Measurements from ENCODE around the gene UBE3D. TPM values are rescaled to one million over a fixed set of nuclear protein-coding genes. Genes with fewer than 3 reads are reported as not detected.

The UBE3D gene
- polyA plus RNA-seq, 2 of the 4 experiments (the other 2 are of a cell fraction), result 4.4 to 6.2 TPM

DNA sequence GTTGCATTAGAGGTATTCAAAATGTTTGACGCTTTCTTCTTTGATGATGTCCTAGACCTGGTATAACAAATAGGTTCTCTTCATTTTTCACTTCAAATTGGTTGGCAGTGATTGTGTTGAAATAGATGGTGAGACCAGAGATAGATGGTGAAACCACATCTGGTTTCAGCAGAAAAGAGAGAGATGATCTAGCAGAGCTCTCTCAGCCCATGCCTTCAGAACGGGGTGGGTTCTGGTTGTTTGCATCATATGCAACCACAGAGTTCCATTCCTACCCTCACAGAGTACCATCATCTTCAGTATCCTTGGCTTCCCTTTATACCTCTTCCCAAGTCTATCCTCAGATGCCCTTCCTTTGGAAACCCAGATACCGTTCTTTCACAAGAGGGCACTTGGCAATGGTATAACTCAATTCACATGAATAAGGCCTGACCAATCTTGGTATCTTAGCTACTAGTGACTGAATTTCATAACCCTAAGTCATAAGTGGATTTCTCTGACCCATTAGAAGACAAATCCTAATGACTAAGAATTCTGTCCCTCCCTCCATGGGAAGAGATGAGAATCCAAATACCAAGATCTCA, 93.7 kb downstream of the UBE3D start:
- TF ChIP-seq POLR2A (IDR thresholded peaks at IDR 0.05; ENCODE audit: low read length), result no peak
- TF ChIP-seq, protein P1, sequence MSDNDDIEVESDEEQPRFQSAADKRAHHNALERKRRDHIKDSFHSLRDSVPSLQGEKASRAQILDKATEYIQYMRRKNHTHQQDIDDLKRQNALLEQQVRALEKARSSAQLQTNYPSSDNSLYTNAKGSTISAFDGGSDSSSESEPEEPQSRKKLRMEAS (IDR thresholded peaks at IDR 0.05), result no peak
- no peak for TF ChIP-seq CBX2 (IDR thresholded peaks at IDR 0.05; ENCODE audit: borderline replicate concordance, low read depth)
- TF ChIP-seq, protein P2, sequence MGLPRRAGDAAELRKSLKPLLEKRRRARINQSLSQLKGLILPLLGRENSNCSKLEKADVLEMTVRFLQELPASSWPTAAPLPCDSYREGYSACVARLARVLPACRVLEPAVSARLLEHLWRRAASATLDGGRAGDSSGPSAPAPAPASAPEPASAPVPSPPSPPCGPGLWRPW (IDR thresholded peaks at IDR 0.05), result no peak
- no peak for TF ChIP-seq CEBPB (IDR thresholded peaks at IDR 0.05)
- TF ChIP-seq TP53 (CRISPR knock-in tag; IDR thresholded peaks at IDR 0.05), result no peak
- TF ChIP-seq JUN (IDR thresholded peaks at IDR 0.05), result no peak
- TF ChIP-seq KDM5A (IDR thresholded peaks at IDR 0.05), result no peak
- TF ChIP-seq EHF (CRISPR knock-in tag; IDR thresholded peaks at IDR 0.05), result no peak
- no peak for TF ChIP-seq HOXB13 (CRISPR knock-in tag; IDR thresholded peaks at IDR 0.05; ENCODE audit: low read depth)
- no peak for TF ChIP-seq HOXB5 (CRISPR knock-in tag; IDR thresholded peaks at IDR 0.05)
- TF ChIP-seq GATA3 (IDR thresholded peaks at IDR 0.05; ENCODE audit: borderline replicate concordance), result no peak
- TF ChIP-seq SREBF2 (IDR thresholded peaks at IDR 0.05), result no peak
- TF ChIP-seq CHD2 (IDR thresholded peaks at IDR 0.05; ENCODE audit: low read length, partially characterized antibody), result no peak
- no peak for TF ChIP-seq RCOR1 (IDR thresholded peaks at IDR 0.05; ENCODE audit: low read depth, low read length)
- TF ChIP-seq, protein P3, sequence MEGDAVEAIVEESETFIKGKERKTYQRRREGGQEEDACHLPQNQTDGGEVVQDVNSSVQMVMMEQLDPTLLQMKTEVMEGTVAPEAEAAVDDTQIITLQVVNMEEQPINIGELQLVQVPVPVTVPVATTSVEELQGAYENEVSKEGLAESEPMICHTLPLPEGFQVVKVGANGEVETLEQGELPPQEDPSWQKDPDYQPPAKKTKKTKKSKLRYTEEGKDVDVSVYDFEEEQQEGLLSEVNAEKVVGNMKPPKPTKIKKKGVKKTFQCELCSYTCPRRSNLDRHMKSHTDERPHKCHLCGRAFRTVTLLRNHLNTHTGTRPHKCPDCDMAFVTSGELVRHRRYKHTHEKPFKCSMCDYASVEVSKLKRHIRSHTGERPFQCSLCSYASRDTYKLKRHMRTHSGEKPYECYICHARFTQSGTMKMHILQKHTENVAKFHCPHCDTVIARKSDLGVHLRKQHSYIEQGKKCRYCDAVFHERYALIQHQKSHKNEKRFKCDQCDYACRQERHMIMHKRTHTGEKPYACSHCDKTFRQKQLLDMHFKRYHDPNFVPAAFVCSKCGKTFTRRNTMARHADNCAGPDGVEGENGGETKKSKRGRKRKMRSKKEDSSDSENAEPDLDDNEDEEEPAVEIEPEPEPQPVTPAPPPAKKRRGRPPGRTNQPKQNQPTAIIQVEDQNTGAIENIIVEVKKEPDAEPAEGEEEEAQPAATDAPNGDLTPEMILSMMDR (IDR thresholded peaks at IDR 0.05), result no peak
- TF ChIP-seq NR3C1 (IDR thresholded peaks at IDR 0.05), result no peak
- TF ChIP-seq, protein P4, sequence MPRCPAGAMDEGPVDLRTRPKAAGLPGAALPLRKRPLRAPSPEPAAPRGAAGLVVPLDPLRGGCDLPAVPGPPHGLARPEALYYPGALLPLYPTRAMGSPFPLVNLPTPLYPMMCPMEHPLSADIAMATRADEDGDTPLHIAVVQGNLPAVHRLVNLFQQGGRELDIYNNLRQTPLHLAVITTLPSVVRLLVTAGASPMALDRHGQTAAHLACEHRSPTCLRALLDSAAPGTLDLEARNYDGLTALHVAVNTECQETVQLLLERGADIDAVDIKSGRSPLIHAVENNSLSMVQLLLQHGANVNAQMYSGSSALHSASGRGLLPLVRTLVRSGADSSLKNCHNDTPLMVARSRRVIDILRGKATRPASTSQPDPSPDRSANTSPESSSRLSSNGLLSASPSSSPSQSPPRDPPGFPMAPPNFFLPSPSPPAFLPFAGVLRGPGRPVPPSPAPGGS (IDR thresholded peaks at IDR 0.05), result no peak
- TF ChIP-seq SMC3 (IDR thresholded peaks at IDR 0.05), result no peak
- H3K4me2 ChIP-seq, result no peak overlapping the region
- CTCF ChIA-PET, result interaction anchor here (1.6 kb wide), 1 partner anchor 93 kb away, joined by 3 read pairs; the partner anchor contains the start of gene UBE3D
- no peak for FAIRE-seq
- DNase-seq (ENCODE audit: low read depth in 1 of 2, low spot score in 1 of 2), result no peak
- H3K4me3 ChIP-seq, result no peak overlapping the region
- no peak overlapping the region for H3K27ac ChIP-seq
- ATAC-seq, result no peak
- H3K9me3 ChIP-seq, result no peaks in the 10 kb centered on the region
- POLR2A ChIA-PET, result interaction anchor here (0.6 kb wide), 1 partner anchor 609 kb away, joined by 9 read pairs; no protein-coding TSS in a partner anchor
- WGBS (ENCODE audit: missing lambda C conversion rate), result 95% methylated on average over 3 of the region's 3 CpGs
- H3K4me1 ChIP-seq, result peaks cover 5% of the 10 kb centered on the region; the same call in 2 of the 3 replicates

DNA sequence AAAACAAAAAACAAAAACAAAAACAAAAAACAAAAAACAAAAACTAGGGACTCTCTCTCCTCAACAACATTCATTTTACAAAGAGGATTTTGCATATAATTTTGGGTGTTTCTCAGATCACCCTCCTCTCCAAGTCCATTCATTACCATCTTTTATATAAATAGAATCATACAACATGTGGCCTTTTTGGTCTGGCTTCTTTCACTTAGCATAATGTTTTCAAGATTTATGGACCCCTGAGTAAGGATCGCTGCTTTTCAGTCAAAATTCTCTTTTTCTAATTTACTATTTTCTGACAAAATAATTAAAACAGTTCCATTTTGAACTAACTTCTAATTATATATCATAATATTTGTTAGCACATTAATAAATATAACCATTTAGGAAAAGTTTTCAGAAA, 94.8 kb downstream of the UBE3D start:
- Histone ChIP-seq H3K4me3 (no peak overlapping the region), H3K4me2 (no peak overlapping the region), H3K9me3 (no peaks in the 10 kb centered on the region), H3K4me1 (peaks cover 5% of the 10 kb centered on the region; the same call in 2 of the 3 replicates), H3K27ac (no peak overlapping the region)
- POLR2A ChIA-PET, result no interaction called here
- no peak for ATAC-seq
- CTCF ChIA-PET, result no interaction called here
- TF ChIP-seq FOSL2 (IDR thresholded peaks at IDR 0.05), result no peak
- no peak for TF ChIP-seq FOSL2 (CRISPR knock-in tag; IDR thresholded peaks at IDR 0.05)
- TF ChIP-seq CBX2 (IDR thresholded peaks at IDR 0.05; ENCODE audit: borderline replicate concordance, low read depth), result no peak
- no peak for TF ChIP-seq CHD2 (IDR thresholded peaks at IDR 0.05; ENCODE audit: low read length, partially characterized antibody)
- TF ChIP-seq HDAC2 (IDR thresholded peaks at IDR 0.05), result no peak
- no peak for TF ChIP-seq NR3C1 (IDR thresholded peaks at IDR 0.05)
- TF ChIP-seq ESRRA (IDR thresholded peaks at IDR 0.05; ENCODE audit: borderline replicate concordance, low read length), result no peak
- no peak for TF ChIP-seq ZFP36 (IDR thresholded peaks at IDR 0.05; ENCODE audit: borderline replicate concordance, partially characterized antibody)
- no peak for TF ChIP-seq CEBPB (IDR thresholded peaks at IDR 0.05)
- no peak for TF ChIP-seq EP300 (IDR thresholded peaks at IDR 0.05)
- no peak for TF ChIP-seq SREBF2 (IDR thresholded peaks at IDR 0.05)
- TF ChIP-seq RFX5 (IDR thresholded peaks at IDR 0.05), result no peak
- no peak for TF ChIP-seq ZC3H11A (IDR thresholded peaks at IDR 0.05)
- TF ChIP-seq MAFK (IDR thresholded peaks at IDR 0.05; ENCODE audit: partially characterized antibody), result no peak
- TF ChIP-seq CHD4 (IDR thresholded peaks at IDR 0.05; ENCODE audit: borderline replicate concordance), result no peak
- TF ChIP-seq SMC3 (IDR thresholded peaks at IDR 0.05), result no peak
- no peak for TF ChIP-seq NPAS2 (CRISPR knock-in tag; IDR thresholded peaks at IDR 0.05; ENCODE audit: borderline replicate concordance)
- no peak for TF ChIP-seq GATA3 (IDR thresholded peaks at IDR 0.05; ENCODE audit: borderline replicate concordance)
- TF ChIP-seq, protein P5, sequence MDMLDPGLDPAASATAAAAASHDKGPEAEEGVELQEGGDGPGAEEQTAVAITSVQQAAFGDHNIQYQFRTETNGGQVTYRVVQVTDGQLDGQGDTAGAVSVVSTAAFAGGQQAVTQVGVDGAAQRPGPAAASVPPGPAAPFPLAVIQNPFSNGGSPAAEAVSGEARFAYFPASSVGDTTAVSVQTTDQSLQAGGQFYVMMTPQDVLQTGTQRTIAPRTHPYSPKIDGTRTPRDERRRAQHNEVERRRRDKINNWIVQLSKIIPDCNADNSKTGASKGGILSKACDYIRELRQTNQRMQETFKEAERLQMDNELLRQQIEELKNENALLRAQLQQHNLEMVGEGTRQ (IDR thresholded peaks at IDR 0.05), result no peak
- FAIRE-seq, result no peak
- no peak for DNase-seq (ENCODE audit: low read depth in 1 of 2, low spot score in 1 of 2)
- 86% methylated on average over 1 of the region's 1 CpG for WGBS (ENCODE audit: missing lambda C conversion rate)

All from A549 (cell line).